ENCODE results near the gene CCDC201. TPM values are rescaled to one million over a fixed set of nuclear protein-coding genes. Genes with fewer than 3 reads are reported as not detected.

Gene CCDC201
- total and polyA plus RNA-seq, 2 donors (not counting 3 experiments of a cell fraction or from before 2014, with no cell fraction given) = not detected

GRCh38 chr7:45909561-45909960 lies 36.7 kb upstream of the CCDC201 start:
- dilution Hi-C loops (cut with MboI; ENCODE audit: extremely low pct_ligation_motif_present, low sequenced_read_pairs) (no loop called here), intact Hi-C loops (cut with micrococcal nuclease) (no loop called here)
- H4K20me1 ChIP-seq (replicated peaks; ENCODE audit: control insufficient read depth, extremely low read depth, insufficient read depth, low read length) = no peaks in the 10 kb centered on the region
- no peak overlapping the region for H3K27ac ChIP-seq (ENCODE audit: insufficient read depth, low read depth, low read length)
- no peaks in the 10 kb centered on the region for H3K79me2 ChIP-seq (ENCODE audit: control insufficient read depth, insufficient read depth, low read length)
- ChIA-PET CTCF (interaction anchor here (1.0 to 2.0 kb wide), 2 partner anchors 8 to 13 kb away, joined by 4 to 7 read pairs; no protein-coding TSS in a partner anchor), POLR2A (no interaction called here)
- DNase-seq (ENCODE audit: low read depth, low spot score) = no peak
- no peak for TF ChIP-seq POLR2A (IDR thresholded peaks at IDR 0.05; ENCODE audit: low read depth, low read length)
- no peak for TF ChIP-seq FOS (IDR thresholded peaks at IDR 0.05; ENCODE audit: borderline replicate concordance, insufficient read depth, low read length)
- TF ChIP-seq EZH2 (IDR thresholded peaks at IDR 0.05; ENCODE audit: borderline replicate concordance, low read depth, low read length, severe bottlenecking) = no peak
- no peak for TF ChIP-seq JUN (IDR thresholded peaks at IDR 0.05; ENCODE audit: borderline replicate concordance, insufficient read depth, insufficient read length, low read depth)
- no peak for TF ChIP-seq MYC (IDR thresholded peaks at IDR 0.05; ENCODE audit: low read depth, low read length)
- no peak for TF ChIP-seq MAX (IDR thresholded peaks at IDR 0.05; ENCODE audit: insufficient read depth, insufficient read length)
- TF ChIP-seq GATA2 (IDR thresholded peaks at IDR 0.05; ENCODE audit: insufficient read depth, insufficient read length, low read depth, low read length) = no peak
- no peaks in the 10 kb centered on the region for H3K9me3 ChIP-seq (replicated peaks; ENCODE audit: control insufficient read depth, insufficient read depth, low read length)
- no peak overlapping the region for H3K4me2 ChIP-seq (ENCODE audit: insufficient read depth, low read length)
- H3K36me3 ChIP-seq (ENCODE audit: control insufficient read depth in 2 of 2, extremely low read depth in 1 of 2, insufficient read depth in 2 of 2, low read length in 2 of 2) = no peaks in the 10 kb centered on the region
- H3K4me3 ChIP-seq (replicated peaks in 1 of 3; ENCODE audit: insufficient read depth in 1 of 3, low read depth in 1 of 3, low read length in 3 of 3) = no peak overlapping the region
- H2AFZ ChIP-seq (ENCODE audit: low read depth, low read length) = no peak overlapping the region
- no peak overlapping the region for H3K9ac ChIP-seq (replicated peaks; ENCODE audit: extremely low read depth, insufficient read depth, low read length)
- no peaks in the 10 kb centered on the region for H3K9me1 ChIP-seq (replicated peaks; ENCODE audit: control insufficient read depth, extremely low read depth, insufficient read depth, low read length)
- no peaks in the 10 kb centered on the region for H3K4me1 ChIP-seq (ENCODE audit: control insufficient read depth, extremely low read depth, insufficient read depth, low read length)
- peaks cover 3 to 9% of the 10 kb centered on the region in 2 experiments for H3K27me3 ChIP-seq (ENCODE audit: control insufficient read depth in 2 of 2, insufficient read depth in 2 of 2, low read length in 2 of 2)
- FAIRE-seq = no peak
- BruUV-seq (replicated peaks) = no TSS peak

GRCh38 chr7:45902820-45903219 lies 29.9 kb upstream of the CCDC201 start:
- Histone ChIP-seq H3K79me2 (ENCODE audit: control insufficient read depth, insufficient read depth, low read length) (no peaks in the 10 kb centered on the region), H3K27me3 (ENCODE audit: control insufficient read depth in 2 of 2, insufficient read depth in 2 of 2, low read length in 2 of 2) (peaks cover 15 to 25% of the 10 kb centered on the region in 2 experiments), H3K9me1 (replicated peaks; ENCODE audit: control insufficient read depth, extremely low read depth, insufficient read depth, low read length) (no peaks in the 10 kb centered on the region), H4K20me1 (replicated peaks; ENCODE audit: control insufficient read depth, extremely low read depth, insufficient read depth, low read length) (no peaks in the 10 kb centered on the region), H3K4me2 (ENCODE audit: insufficient read depth, low read length) (no peak overlapping the region), H3K36me3 (ENCODE audit: control insufficient read depth in 2 of 2, extremely low read depth in 1 of 2, insufficient read depth in 2 of 2, low read length in 2 of 2) (no peaks in the 10 kb centered on the region), H3K4me1 (ENCODE audit: control insufficient read depth, extremely low read depth, insufficient read depth, low read length) (no peaks in the 10 kb centered on the region), H3K9me3 (replicated peaks; ENCODE audit: control insufficient read depth, insufficient read depth, low read length) (no peaks in the 10 kb centered on the region), H3K4me3 (replicated peaks in 1 of 3; ENCODE audit: insufficient read depth in 1 of 3, low read depth in 1 of 3, low read length in 3 of 3) (no peak overlapping the region), H2AFZ (ENCODE audit: low read depth, low read length) (no peak overlapping the region), H3K9ac (replicated peaks; ENCODE audit: extremely low read depth, insufficient read depth, low read length) (no peak overlapping the region), H3K27ac (ENCODE audit: insufficient read depth, low read depth, low read length) (no peak overlapping the region)
- CTCF ChIA-PET = interaction anchor here (1.4 to 1.8 kb wide), 4 partner anchors 11 to 20 kb away, joined by 4 to 9 read pairs (median 7); no protein-coding TSS in a partner anchor
- no peak for TF ChIP-seq MYC (IDR thresholded peaks at IDR 0.05; ENCODE audit: low read depth, low read length)
- no peak for TF ChIP-seq JUN (IDR thresholded peaks at IDR 0.05; ENCODE audit: borderline replicate concordance, insufficient read depth, insufficient read length, low read depth)
- TF ChIP-seq EZH2 (IDR thresholded peaks at IDR 0.05; ENCODE audit: borderline replicate concordance, low read depth, low read length, severe bottlenecking) = no peak
- TF ChIP-seq GATA2 (IDR thresholded peaks at IDR 0.05; ENCODE audit: insufficient read depth, insufficient read length, low read depth, low read length) = no peak
- TF ChIP-seq MAX (IDR thresholded peaks at IDR 0.05; ENCODE audit: insufficient read depth, insufficient read length) = no peak
- TF ChIP-seq CTCF (IDR thresholded peaks at IDR 0.05; ENCODE audit: extremely low read depth in 1 of 2, insufficient read depth in 1 of 2, low read depth in 1 of 2, low read length in 2 of 2) = no peak
- no peak for TF ChIP-seq POLR2A (IDR thresholded peaks at IDR 0.05; ENCODE audit: low read depth, low read length)
- no peak for TF ChIP-seq FOS (IDR thresholded peaks at IDR 0.05; ENCODE audit: borderline replicate concordance, insufficient read depth, low read length)
- no peak for TF ChIP-seq POLR2AphosphoS5 (IDR thresholded peaks at IDR 0.05; ENCODE audit: insufficient read depth, low read depth, low read length)
- POLR2A ChIA-PET = no interaction called here
- dilution Hi-C loops (cut with MboI; ENCODE audit: extremely low pct_ligation_motif_present, low sequenced_read_pairs) = no loop called here
- no peak for FAIRE-seq
- BruUV-seq (replicated peaks) = no TSS peak
- no peak for DNase-seq (ENCODE audit: low read depth, low spot score)
- intact Hi-C loops (cut with micrococcal nuclease) = no loop called here

All from endothelial cell of umbilical vein (primary cell).